IPS DF 6.9 (cell line): ENCODE measurements around the gene ZSCAN21.

Experiments used
- DNase-seq: peaks from one replicate; pipeline ENCODE4 v3.0.0-alpha.2; 2013; ENCODE audit warnings: low read depth, low spot score
- H3K27ac ChIP-seq: one replicate; pipeline ENCODE4 v1.5.1; 2013; ENCODE audit warnings: low read length, control low read depth
- H3K27me3 ChIP-seq: 2 replicates; pipeline ENCODE4 v1.6.1; 2013; ENCODE audit warnings: mild to moderate bottlenecking, low read length; ENCODE audit not compliant: control insufficient read depth, insufficient read depth
- H3K36me3 ChIP-seq: 2 replicates; pipeline ENCODE4 v1.6.1; 2013; ENCODE audit warnings: low read length; ENCODE audit not compliant: control insufficient read depth, insufficient read depth
- H3K4me1 ChIP-seq: 2 replicates; pipeline ENCODE4 v1.6.1; 2013; ENCODE audit warnings: low read length; ENCODE audit not compliant: control insufficient read depth, insufficient read depth
- H3K4me3 ChIP-seq: 2 replicates; pipeline ENCODE4 v1.5.1; 2013; ENCODE audit warnings: mild to moderate bottlenecking, low read length
- H3K9me3 ChIP-seq: 2 replicates; pipeline ENCODE4 v1.6.1; 2013; ENCODE audit warnings: low read length, inconsistent platforms; ENCODE audit not compliant: control insufficient read depth, insufficient read depth
- WGBS: extraction: QIAGEN DNeasy Blood & Tissue Kit; methylation state at CpG from one replicate; pipeline ENCODE4 v1.1.7; 2013; ENCODE audit warnings: mixed read lengths, missing lambda C conversion rate; ENCODE audit not compliant: insufficient read length, insufficient coverage; 5-methylcytosine and 5-hydroxymethylcytosine counted together

ZSCAN21 gene

GRCh38 chr7:100088621-100089457 is 39.3 kb downstream of the ZSCAN21 start, which contains the start of gene COPS6:
TSS of gene COPS6 (plus strand) at chr7:100088969. CDS start at chr7:100088991, 22 bp downstream.
- H3K27ac ChIP-seq, result no peak within 1 kb of the TSS
- no peaks in the 10 kb centered on the region for H3K9me3 ChIP-seq
- no peaks in the 10 kb centered on the region for H3K27me3 ChIP-seq
- no CpG with 5 or more reads among the region's 68 CpGs for WGBS
- DNase-seq, result no peak
- no peaks in the 10 kb centered on the region for H3K4me1 ChIP-seq
- H3K36me3 ChIP-seq, result peaks cover 33% of the 10 kb centered on the region
- H3K4me3 ChIP-seq, result peak within 1 kb of the TSS; percentile 88

GRCh38 chr7:100089458-100090196 is 40.1 kb downstream of the ZSCAN21 start:
- DNase-seq, result no peak
- Histone ChIP-seq H3K27me3 (no peaks in the 10 kb centered on the region), H3K4me3 (peak overlapping the region; percentile 88; the same call in 1 of the 2 replicates), H3K9me3 (no peaks in the 10 kb centered on the region), H3K27ac (no peak overlapping the region), H3K36me3 (peaks cover 37% of the 10 kb centered on the region), H3K4me1 (no peaks in the 10 kb centered on the region)
- no CpG with 5 or more reads among the region's 7 CpGs for WGBS

- H3K4me1 ChIP-seq, result no peaks in the 10 kb centered on the region
- H3K36me3 ChIP-seq, result peaks cover 47% of the 10 kb centered on the region
- no peak for DNase-seq
- no CpG with 5 or more reads among the region's 14 CpGs for WGBS
- H3K27me3 ChIP-seq, result no peaks in the 10 kb centered on the region
- no peak overlapping the region for H3K4me3 ChIP-seq
- H3K27ac ChIP-seq, result no peak overlapping the region
- no peaks in the 10 kb centered on the region for H3K9me3 ChIP-seq
These were observed 41.2 kb downstream of the ZSCAN21 start for GRCh38 chr7:100090527-100091410.

GRCh38 chr7:100091411-100092181 is 42.0 kb downstream of the ZSCAN21 start:
- no peaks in the 10 kb centered on the region for H3K9me3 ChIP-seq
- H3K36me3 ChIP-seq, result peaks cover 53% of the 10 kb centered on the region
- H3K27ac ChIP-seq, result no peak overlapping the region
- no CpG with 5 or more reads among the region's 19 CpGs for WGBS
- no peaks in the 10 kb centered on the region for H3K4me1 ChIP-seq
- no peaks in the 10 kb centered on the region for H3K27me3 ChIP-seq
- DNase-seq, result no peak
- no peak overlapping the region for H3K4me3 ChIP-seq

GRCh38 chr7:100093054-100093453 is 43.5 kb downstream of the ZSCAN21 start:
- no peak for DNase-seq
- Histone ChIP-seq H3K36me3 (peaks cover 64% of the 10 kb centered on the region), H3K4me1 (no peaks in the 10 kb centered on the region), H3K27me3 (no peaks in the 10 kb centered on the region), H3K4me3 (no peak overlapping the region), H3K27ac (no peak overlapping the region), H3K9me3 (no peaks in the 10 kb centered on the region)
- no CpG with 5 or more reads among the region's 8 CpGs for WGBS

- H3K4me3 ChIP-seq, result no peak overlapping the region
- no peaks in the 10 kb centered on the region for H3K9me3 ChIP-seq
- no peaks in the 10 kb centered on the region for H3K4me1 ChIP-seq
- WGBS, result no CpG with 5 or more reads among the region's 13 CpGs
- DNase-seq, result no peak
- H3K27ac ChIP-seq, result no peak overlapping the region
- peaks cover 68% of the 10 kb centered on the region for H3K36me3 ChIP-seq
- H3K27me3 ChIP-seq, result no peaks in the 10 kb centered on the region
These were observed 43.9 kb downstream of the ZSCAN21 start for GRCh38 chr7:100093498-100093897.

GRCh38 chr7:100093925-100094486 is 44.4 kb downstream of the ZSCAN21 start:
- H3K4me1 ChIP-seq, result no peaks in the 10 kb centered on the region
- peaks cover 74% of the 10 kb centered on the region for H3K36me3 ChIP-seq
- WGBS, result no CpG with 5 or more reads among the region's 16 CpGs

GRCh38 chr7:100095289-100095688 is 45.7 kb downstream of the ZSCAN21 start:
- Histone ChIP-seq H3K9me3 (no peaks in the 10 kb centered on the region), H3K27ac (no peak overlapping the region), H3K36me3 (peaks cover 80% of the 10 kb centered on the region), H3K4me1 (no peaks in the 10 kb centered on the region; the same call in 1 of the 2 replicates), H3K4me3 (no peak overlapping the region), H3K27me3 (no peaks in the 10 kb centered on the region)
- no CpG with 5 or more reads among the region's 9 CpGs for WGBS
- no peak for DNase-seq

More at GRCh38 chr7:100093925-100094486, 44.4 kb downstream of the ZSCAN21 start:
- Histone ChIP-seq H3K27me3 (no peaks in the 10 kb centered on the region), H3K27ac (no peak overlapping the region), H3K9me3 (no peaks in the 10 kb centered on the region), H3K4me3 (no peak overlapping the region)
- DNase-seq, result no peak

- H3K9me3 ChIP-seq, result no peaks in the 10 kb centered on the region
- DNase-seq, result no peak
- no CpG with 5 or more reads among the region's 17 CpGs for WGBS
- no peak overlapping the region for H3K4me3 ChIP-seq
- peaks cover 78% of the 10 kb centered on the region for H3K36me3 ChIP-seq
- no peak overlapping the region for H3K27ac ChIP-seq
- H3K4me1 ChIP-seq, result no peaks in the 10 kb centered on the region; the same call in 1 of the 2 replicates
- no peaks in the 10 kb centered on the region for H3K27me3 ChIP-seq
These were observed 46.1 kb downstream of the ZSCAN21 start for GRCh38 chr7:100095704-100096103.
